ENCODE measurements around the gene TRDN. TPM values are rescaled to one million over a fixed set of nuclear protein-coding genes. Genes with fewer than 3 reads are reported as not detected.

The TRDN gene
- total RNA-seq, 1 donor from 2014 or later, result not detected

- H3K27ac Mint-ChIP-seq, result no peak overlapping the region
- H3K4me1 Mint-ChIP-seq (ENCODE audit: low read depth), result no peaks in the 10 kb centered on the region
- DNase-seq (ENCODE audit: low spot score), result no peak
- no peak overlapping the region for H3K4me3 Mint-ChIP-seq (ENCODE audit: low read depth)
- peaks cover 18% of the 10 kb centered on the region for H3K9me3 Mint-ChIP-seq
- no peaks in the 10 kb centered on the region for H3K36me3 Mint-ChIP-seq (ENCODE audit: low read depth)
- H3K27me3 Mint-ChIP-seq (ENCODE audit: low read depth), result no peaks in the 10 kb centered on the region
- intact Hi-C loops (cut with micrococcal nuclease), result no loop called here
Measured at GRCh38 chr6:123189816-123190215, 446.9 kb downstream of the TRDN start.

- intact Hi-C loops (cut with micrococcal nuclease), result no loop called here
- Mint-ChIP-seq H3K4me3 (ENCODE audit: low read depth) (no peak overlapping the region), H3K9me3 (peaks cover 30% of the 10 kb centered on the region), H3K4me1 (ENCODE audit: low read depth) (no peaks in the 10 kb centered on the region), H3K27me3 (ENCODE audit: low read depth) (no peaks in the 10 kb centered on the region), H3K36me3 (ENCODE audit: low read depth) (no peaks in the 10 kb centered on the region), H3K27ac (no peak overlapping the region)
- DNase-seq (ENCODE audit: low spot score), result no peak
Measured at GRCh38 chr6:123182998-123183397, 453.8 kb downstream of the TRDN start.

- Mint-ChIP-seq H3K4me3 (ENCODE audit: low read depth) (no peak overlapping the region), H3K36me3 (ENCODE audit: low read depth) (no peaks in the 10 kb centered on the region), H3K9me3 (peaks cover 8% of the 10 kb centered on the region), H3K27me3 (ENCODE audit: low read depth) (no peaks in the 10 kb centered on the region), H3K27ac (no peak overlapping the region), H3K4me1 (ENCODE audit: low read depth) (no peaks in the 10 kb centered on the region)
- DNase-seq (ENCODE audit: low spot score), result no peak
- intact Hi-C loops (cut with micrococcal nuclease), result no loop called here
Measured at GRCh38 chr6:123176706-123177105, 460.0 kb downstream of the TRDN start.

- intact Hi-C loops (cut with micrococcal nuclease), result no loop called here
- no peaks in the 10 kb centered on the region for H3K27me3 Mint-ChIP-seq (ENCODE audit: low read depth)
- H3K4me3 Mint-ChIP-seq (ENCODE audit: low read depth), result no peak overlapping the region
- H3K4me1 Mint-ChIP-seq (ENCODE audit: low read depth), result no peaks in the 10 kb centered on the region
- no peak overlapping the region for H3K27ac Mint-ChIP-seq
- no peaks in the 10 kb centered on the region for H3K36me3 Mint-ChIP-seq (ENCODE audit: low read depth)
- no peak for DNase-seq (ENCODE audit: low spot score)
- no peaks in the 10 kb centered on the region for H3K9me3 Mint-ChIP-seq
Measured at GRCh38 chr6:123171341-123172115, 465.2 kb downstream of the TRDN start.

- intact Hi-C loops (cut with micrococcal nuclease), result no loop called here
- no peak for DNase-seq (ENCODE audit: low spot score)
- Mint-ChIP-seq H3K27me3 (ENCODE audit: low read depth) (no peaks in the 10 kb centered on the region), H3K9me3 (no peaks in the 10 kb centered on the region), H3K36me3 (ENCODE audit: low read depth) (no peaks in the 10 kb centered on the region), H3K4me3 (ENCODE audit: low read depth) (no peak overlapping the region), H3K4me1 (ENCODE audit: low read depth) (no peaks in the 10 kb centered on the region), H3K27ac (no peak overlapping the region)
Measured at GRCh38 chr6:123169774-123170095, 467.0 kb downstream of the TRDN start.

- Mint-ChIP-seq H3K36me3 (ENCODE audit: low read depth) (no peaks in the 10 kb centered on the region), H3K9me3 (no peaks in the 10 kb centered on the region), H3K4me3 (ENCODE audit: low read depth) (no peak overlapping the region), H3K27ac (no peak overlapping the region), H3K27me3 (ENCODE audit: low read depth) (no peaks in the 10 kb centered on the region), H3K4me1 (ENCODE audit: low read depth) (no peaks in the 10 kb centered on the region)
- intact Hi-C loops (cut with micrococcal nuclease), result no loop called here
- DNase-seq (ENCODE audit: low spot score), result no peak
Measured at GRCh38 chr6:123168892-123169773, 467.6 kb downstream of the TRDN start.

GRCh38 chr6:123168466-123168865, 468.3 kb downstream of the TRDN start:
- intact Hi-C loops (cut with micrococcal nuclease), result no loop called here
- Mint-ChIP-seq H3K9me3 (no peaks in the 10 kb centered on the region), H3K4me3 (ENCODE audit: low read depth) (no peak overlapping the region), H3K27ac (no peak overlapping the region), H3K36me3 (ENCODE audit: low read depth) (no peaks in the 10 kb centered on the region), H3K4me1 (ENCODE audit: low read depth) (no peaks in the 10 kb centered on the region), H3K27me3 (ENCODE audit: low read depth) (no peaks in the 10 kb centered on the region)
- DNase-seq (ENCODE audit: low spot score), result no peak

Other genes starting within 250 kb of the TRDN start
- not detected in 2 replicates for gene NKAIN2, start 166.9 kb upstream of the TRDN start, total RNA-seq